Stimulated activated memory B cell treated with anti-CD40 and anti-IgM and Interleukin-4, amounts not matched to agents 10 μg/mL and 1 μg/mL and 100 μg/mL, for 72 hours (primary cell): ENCODE results near the gene WBP2NL.

Source experiments
- ATAC-seq: fragments of 150-1000 bp; cut with Tn5 transposase; 2 replicates; pipeline ENCODE4 v1.10.0; 2021
- H3K27ac Mint-ChIP-seq: one replicate; pipeline ENCODE4 v1.8.0; 2022; ENCODE audit warnings: mild to moderate bottlenecking, mixed read lengths
- H3K27me3 Mint-ChIP-seq: one replicate; pipeline ENCODE4 v1.8.0; 2022; ENCODE audit warnings: mixed read lengths
- H3K36me3 Mint-ChIP-seq: one replicate; pipeline ENCODE4 v1.8.0; 2022; ENCODE audit warnings: mixed read lengths
- H3K4me1 Mint-ChIP-seq: one replicate; pipeline ENCODE4 v1.8.0; 2022; ENCODE audit warnings: mixed read lengths
- H3K4me3 Mint-ChIP-seq: one replicate; pipeline ENCODE4 v1.8.0; 2022; ENCODE audit warnings: mild to moderate bottlenecking, moderate library complexity, mixed read lengths
- H3K9me3 Mint-ChIP-seq: one replicate; pipeline ENCODE4 v1.8.0; 2022; ENCODE audit warnings: mixed read lengths

The WBP2NL gene

DNA sequence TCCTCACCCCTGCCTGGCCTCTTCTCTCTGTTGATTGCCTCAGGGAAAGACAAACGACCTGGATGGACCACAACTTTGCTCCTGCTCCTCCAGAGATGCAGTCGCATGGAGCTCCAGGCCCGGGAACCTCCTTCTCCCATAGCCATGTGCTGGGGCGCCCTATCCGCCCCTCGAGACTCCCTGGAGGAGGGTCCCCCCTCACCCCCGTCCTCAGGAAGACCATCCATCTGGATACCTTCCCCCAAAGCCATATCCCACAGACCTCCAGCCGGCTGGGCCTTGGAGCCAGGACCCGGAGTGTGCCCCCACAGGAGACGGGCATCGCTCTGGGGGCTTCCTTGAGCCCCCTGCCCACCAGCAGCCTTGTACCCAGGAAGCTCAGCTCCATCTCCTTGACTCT lies 27.2 kb upstream of the WBP2NL start:
- Mint-ChIP-seq H3K27ac (no peak overlapping the region), H3K4me1 (peaks cover 18% of the 10 kb centered on the region), H3K27me3 (peaks cover 55% of the 10 kb centered on the region), H3K9me3 (no peaks in the 10 kb centered on the region), H3K36me3 (no peaks in the 10 kb centered on the region), H3K4me3 (no peak overlapping the region)
- ATAC-seq = no peak

GRCh38 chr22:41974691-41975290 lies 23.8 kb upstream of the WBP2NL start:
- H3K27me3 Mint-ChIP-seq = peaks cover 76% of the 10 kb centered on the region
- peak; percentile 28 for ATAC-seq

DNA sequence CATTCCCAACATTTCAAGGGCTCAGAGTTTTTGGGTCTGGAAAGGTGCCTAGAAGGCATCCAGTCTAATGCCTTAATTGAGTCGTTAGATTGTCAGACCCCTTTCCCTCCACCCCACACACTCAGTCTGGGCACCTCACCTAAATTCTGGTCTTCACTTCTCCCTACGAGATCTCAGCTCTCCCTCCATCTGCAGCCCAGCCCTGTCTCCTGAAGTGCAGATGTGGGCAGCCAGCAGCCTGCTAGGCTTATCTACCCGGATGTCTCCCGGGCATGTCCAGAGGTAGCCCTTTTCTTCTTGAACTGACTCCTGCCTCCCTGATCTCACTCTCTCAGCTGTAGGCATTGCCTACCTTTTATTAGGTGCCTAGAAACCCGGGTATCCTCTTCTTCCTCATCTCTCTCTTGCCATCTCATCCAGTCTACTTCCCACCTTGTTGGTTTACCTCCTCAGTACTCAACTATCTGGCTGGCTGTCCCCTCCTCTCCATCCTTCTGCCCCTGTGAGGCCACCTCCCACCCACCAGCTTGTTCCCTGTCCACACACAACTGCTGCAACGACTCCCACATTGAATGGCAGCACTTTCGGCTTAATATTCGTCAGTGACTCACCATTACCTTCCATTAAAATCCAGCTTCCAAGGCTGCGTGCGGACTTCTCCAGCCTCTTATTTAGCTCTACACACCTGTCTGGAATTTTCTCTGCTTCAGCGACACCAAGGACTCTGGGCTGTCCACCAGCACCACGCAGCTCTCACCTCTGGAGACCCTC lies 23.1 kb upstream of the WBP2NL start:
- Mint-ChIP-seq H3K27me3 (peaks cover 73% of the 10 kb centered on the region), H3K4me1 (peaks cover 24% of the 10 kb centered on the region), H3K9me3 (no peaks in the 10 kb centered on the region), H3K36me3 (no peaks in the 10 kb centered on the region), H3K27ac (no peak overlapping the region), H3K4me3 (peak overlapping the region; percentile 45)
- ATAC-seq = no peak

More at GRCh38 chr22:41974691-41975290, 23.8 kb upstream of the WBP2NL start:
- no peaks in the 10 kb centered on the region for H3K36me3 Mint-ChIP-seq
- no peak overlapping the region for H3K27ac Mint-ChIP-seq
- no peak overlapping the region for H3K4me3 Mint-ChIP-seq
- H3K9me3 Mint-ChIP-seq = no peaks in the 10 kb centered on the region
- H3K4me1 Mint-ChIP-seq = peaks cover 24% of the 10 kb centered on the region

DNA sequence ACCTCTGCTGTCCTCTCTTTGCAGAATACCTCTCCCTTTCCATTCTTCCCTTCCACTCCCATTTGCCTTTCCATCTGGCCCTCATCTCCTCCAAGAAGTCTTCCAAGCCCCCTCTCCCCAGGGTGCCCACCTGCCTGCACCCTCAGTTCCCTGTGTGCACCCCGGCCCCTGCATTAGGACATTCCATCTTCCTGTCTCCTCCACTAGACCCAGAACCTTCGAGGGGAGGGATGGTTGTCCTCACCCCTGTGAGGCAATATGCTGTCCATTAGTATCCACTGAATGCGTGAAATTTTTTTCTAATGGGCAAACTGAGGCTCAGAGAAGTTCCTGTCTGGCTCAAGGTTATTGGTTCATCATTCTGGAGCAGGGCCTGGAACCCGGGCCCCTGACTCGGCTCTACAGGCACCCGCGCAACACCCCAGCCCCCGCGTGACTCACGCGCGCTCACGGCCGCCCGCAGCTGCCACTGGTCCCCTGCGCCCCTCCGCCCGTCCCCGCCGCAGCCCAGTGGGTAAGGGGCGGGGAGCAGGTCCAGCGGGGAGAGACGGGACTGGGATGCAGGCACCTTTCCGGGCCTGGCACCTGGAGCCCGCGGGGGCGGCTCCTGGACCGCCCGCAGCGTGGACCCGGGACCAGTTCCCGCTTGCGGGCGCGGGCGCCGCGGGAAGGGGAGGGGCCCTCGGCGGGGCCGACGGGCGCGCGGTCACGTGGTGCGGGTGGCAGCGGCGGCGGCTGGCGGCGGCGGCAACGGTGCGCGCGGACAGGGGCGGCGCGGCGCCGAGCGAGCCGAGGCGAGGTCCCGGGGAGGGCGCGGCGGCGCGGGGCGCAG lies 22.3 kb upstream of the WBP2NL start:
- Mint-ChIP-seq H3K4me3 (peak overlapping the region; percentile 45), H3K36me3 (no peaks in the 10 kb centered on the region), H3K27ac (no peak overlapping the region), H3K27me3 (peaks cover 65% of the 10 kb centered on the region), H3K4me1 (peaks cover 24% of the 10 kb centered on the region), H3K9me3 (no peaks in the 10 kb centered on the region)
- peak; percentile 59 for ATAC-seq

GRCh38 chr22:41976961-41977566 lies 21.5 kb upstream of the WBP2NL start:
- peaks cover 24% of the 10 kb centered on the region for H3K4me1 Mint-ChIP-seq
- H3K9me3 Mint-ChIP-seq = no peaks in the 10 kb centered on the region
- no peak for ATAC-seq
- no peaks in the 10 kb centered on the region for H3K36me3 Mint-ChIP-seq
- H3K27ac Mint-ChIP-seq = no peak overlapping the region
- H3K4me3 Mint-ChIP-seq = peak overlapping the region; percentile 57
- peaks cover 58% of the 10 kb centered on the region for H3K27me3 Mint-ChIP-seq

- H3K27ac Mint-ChIP-seq = no peak overlapping the region
- no peaks in the 10 kb centered on the region for H3K9me3 Mint-ChIP-seq
- H3K4me1 Mint-ChIP-seq = peaks cover 19% of the 10 kb centered on the region
- no peaks in the 10 kb centered on the region for H3K36me3 Mint-ChIP-seq
- no peak overlapping the region for H3K4me3 Mint-ChIP-seq
- peaks cover 45% of the 10 kb centered on the region for H3K27me3 Mint-ChIP-seq
- ATAC-seq = no peak
Measured at GRCh38 chr22:41978732-41979131, 19.9 kb upstream of the WBP2NL start.

GRCh38 chr22:41979423-41980250 lies 19.0 kb upstream of the WBP2NL start:
- H3K27ac Mint-ChIP-seq = no peak overlapping the region
- no peaks in the 10 kb centered on the region for H3K36me3 Mint-ChIP-seq
- peak; percentile 58 for ATAC-seq
- peaks cover 19% of the 10 kb centered on the region for H3K4me1 Mint-ChIP-seq
- H3K9me3 Mint-ChIP-seq = no peaks in the 10 kb centered on the region
- peaks cover 45% of the 10 kb centered on the region for H3K27me3 Mint-ChIP-seq
- no peak overlapping the region for H3K4me3 Mint-ChIP-seq

DNA sequence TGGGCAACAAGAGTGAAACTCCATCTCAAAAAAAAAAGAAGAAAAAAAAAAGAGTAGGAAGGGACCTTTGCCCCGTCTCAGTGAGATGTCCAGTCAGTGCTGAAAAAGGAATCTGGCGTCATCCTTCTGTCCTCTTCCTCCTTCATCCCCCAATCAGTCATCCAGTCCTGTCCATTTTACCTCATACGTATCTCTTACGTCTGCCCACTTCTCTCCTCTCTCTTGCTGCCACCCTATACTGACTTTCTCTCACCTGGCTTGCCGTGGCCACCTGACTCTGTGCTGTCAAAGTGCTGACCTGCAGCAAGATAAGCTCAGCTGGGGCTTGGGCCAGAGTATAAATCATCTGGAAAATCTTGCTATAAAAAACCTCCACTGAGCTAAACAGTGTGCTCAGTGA lies 15.7 kb upstream of the WBP2NL start:
- Mint-ChIP-seq H3K9me3 (no peaks in the 10 kb centered on the region), H3K27ac (no peak overlapping the region), H3K27me3 (peaks cover 24% of the 10 kb centered on the region), H3K4me1 (peaks cover 6% of the 10 kb centered on the region), H3K36me3 (no peaks in the 10 kb centered on the region), H3K4me3 (no peak overlapping the region)
- ATAC-seq = no peak

DNA sequence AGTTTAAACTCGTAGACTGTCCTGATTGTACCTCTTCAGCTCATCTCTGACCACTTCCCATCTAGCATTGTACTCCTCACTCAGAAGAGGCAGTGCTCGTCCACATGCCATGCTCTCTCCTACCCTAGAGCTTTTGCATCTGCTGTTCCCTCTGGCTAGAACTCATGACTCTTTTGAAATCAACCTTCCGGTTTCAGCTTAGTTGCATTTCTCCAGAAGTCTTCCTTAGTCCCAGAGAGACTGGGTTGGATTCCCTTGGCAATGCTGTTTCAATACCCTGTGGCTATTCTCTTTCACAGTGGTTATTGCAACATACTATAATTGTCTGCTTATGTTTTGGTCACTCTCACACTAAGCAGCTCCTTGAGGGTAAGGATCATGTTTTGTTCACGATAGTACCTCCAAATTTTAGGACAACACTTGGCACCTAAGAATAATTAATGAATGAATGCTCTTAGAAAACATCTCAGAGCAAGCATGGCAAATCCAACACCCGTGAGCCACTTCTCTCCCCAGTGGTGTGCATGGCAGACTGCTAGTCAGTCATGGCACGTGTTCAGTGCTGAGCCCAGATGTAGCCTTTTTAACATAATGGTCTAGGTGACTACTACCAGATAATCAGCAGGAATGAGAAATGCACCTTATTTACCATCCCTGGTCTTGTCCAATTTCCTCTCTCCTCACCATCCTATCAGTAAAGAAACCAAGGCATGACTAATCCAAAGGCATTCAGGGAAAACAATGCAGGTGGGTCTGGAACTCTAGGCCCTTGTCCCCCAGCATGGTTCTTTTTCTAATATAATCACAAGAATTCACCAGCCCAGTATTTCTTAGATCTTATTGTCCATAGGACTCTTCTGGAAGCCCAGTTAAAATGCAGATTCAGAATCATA lies 14.8 kb upstream of the WBP2NL start:
- peaks cover 6% of the 10 kb centered on the region for H3K4me1 Mint-ChIP-seq
- ATAC-seq = no peak
- H3K27ac Mint-ChIP-seq = no peak overlapping the region
- peaks cover 24% of the 10 kb centered on the region for H3K27me3 Mint-ChIP-seq
- no peaks in the 10 kb centered on the region for H3K9me3 Mint-ChIP-seq
- H3K4me3 Mint-ChIP-seq = no peak overlapping the region
- no peaks in the 10 kb centered on the region for H3K36me3 Mint-ChIP-seq

DNA sequence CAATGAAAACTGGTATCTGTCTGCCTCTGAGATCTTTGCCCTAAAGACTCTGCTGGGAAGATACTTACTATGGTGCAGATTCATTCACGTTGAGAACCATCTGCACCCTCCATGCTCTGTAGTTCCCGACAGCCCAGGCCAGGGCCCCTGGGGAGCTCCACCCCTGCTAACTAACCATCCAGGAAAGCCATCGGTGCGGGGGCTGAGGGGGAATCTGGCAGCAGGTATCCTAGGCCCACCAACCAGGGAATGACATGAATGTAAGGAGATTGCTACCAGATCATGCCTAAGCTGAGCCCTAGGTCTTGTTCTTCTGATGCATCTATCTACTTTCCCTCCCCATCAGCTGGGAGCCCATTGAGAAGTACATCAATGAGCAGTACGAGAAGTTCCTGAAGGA lies 11.3 kb upstream of the WBP2NL start:
- Mint-ChIP-seq H3K27me3 (peaks cover 15% of the 10 kb centered on the region), H3K36me3 (no peaks in the 10 kb centered on the region), H3K27ac (no peak overlapping the region), H3K4me1 (no peaks in the 10 kb centered on the region), H3K9me3 (no peaks in the 10 kb centered on the region), H3K4me3 (no peak overlapping the region)
- no peak for ATAC-seq

DNA sequence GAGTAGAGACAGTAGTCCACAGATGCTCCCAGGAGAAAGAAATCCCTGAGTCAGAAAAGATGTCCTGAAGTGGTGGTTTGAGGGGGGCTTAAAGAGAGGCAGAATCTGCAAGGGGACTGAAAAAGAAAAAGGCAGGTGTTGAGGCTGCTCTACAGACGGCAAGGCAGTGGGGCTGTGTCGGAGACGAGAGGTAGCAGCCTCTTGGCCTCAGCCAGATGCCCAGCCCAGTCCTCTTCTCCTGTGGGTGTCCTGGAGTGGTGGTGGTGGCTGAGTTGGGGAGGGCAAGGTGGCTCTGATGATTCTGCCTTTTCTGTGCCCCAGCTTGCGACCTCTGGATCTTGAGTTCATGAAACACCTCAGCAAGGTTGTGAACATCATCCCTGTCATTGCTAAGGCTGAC lies 9.3 kb upstream of the WBP2NL start:
- Mint-ChIP-seq H3K4me1 (no peaks in the 10 kb centered on the region), H3K36me3 (no peaks in the 10 kb centered on the region)

DNA sequence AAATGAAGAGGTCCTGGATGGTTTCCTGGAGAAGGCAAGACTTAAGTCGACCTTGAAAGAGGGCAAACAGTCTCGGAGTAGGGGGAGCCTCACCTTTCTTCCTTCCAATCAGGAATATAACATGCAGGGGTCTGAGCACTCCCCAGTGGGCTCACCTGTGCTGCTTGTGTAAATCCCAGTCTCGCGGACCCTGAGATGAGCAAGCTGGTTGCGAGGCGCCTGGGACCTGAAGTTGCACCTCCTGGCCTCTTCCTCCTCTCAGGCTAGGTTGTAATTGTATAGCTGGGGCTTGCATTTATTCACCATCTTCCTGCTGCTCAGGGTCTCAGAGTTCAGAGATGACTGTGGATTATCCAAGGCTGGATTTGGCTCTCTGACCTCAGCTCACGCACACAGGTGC lies 7.5 kb upstream of the WBP2NL start:
- Mint-ChIP-seq H3K27me3 (peaks cover 15% of the 10 kb centered on the region), H3K4me3 (no peak overlapping the region), H3K36me3 (no peaks in the 10 kb centered on the region), H3K27ac (no peak overlapping the region), H3K9me3 (no peaks in the 10 kb centered on the region), H3K4me1 (peaks cover 11% of the 10 kb centered on the region)
- ATAC-seq = no peak

More for the DNA sequence above, 9.3 kb upstream of the WBP2NL start:
- Mint-ChIP-seq H3K27me3 (peaks cover 15% of the 10 kb centered on the region), H3K27ac (no peak overlapping the region), H3K4me3 (no peak overlapping the region), H3K9me3 (no peaks in the 10 kb centered on the region)
- ATAC-seq = no peak

DNA sequence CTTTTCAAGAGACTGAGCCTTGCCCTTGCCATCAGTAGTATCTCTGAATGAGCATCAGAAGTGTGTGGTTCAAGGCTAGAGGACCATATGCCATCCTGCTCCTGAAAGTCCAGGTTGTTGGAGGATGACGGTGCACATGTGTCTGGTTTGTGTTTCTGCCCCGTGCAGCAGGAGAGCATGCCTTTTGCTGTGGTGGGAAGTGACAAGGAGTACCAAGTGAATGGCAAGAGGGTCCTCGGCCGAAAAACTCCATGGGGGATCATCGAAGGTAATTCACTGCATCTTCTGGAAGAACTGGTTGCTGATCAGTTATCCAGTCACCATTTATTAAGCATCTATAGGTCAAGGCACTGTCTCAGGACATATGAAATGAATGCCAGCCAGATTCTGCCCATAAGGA lies 6.1 kb upstream of the WBP2NL start:
- no peak for ATAC-seq
- Mint-ChIP-seq H3K4me1 (peaks cover 13% of the 10 kb centered on the region), H3K27ac (no peak overlapping the region), H3K36me3 (no peaks in the 10 kb centered on the region), H3K4me3 (no peak overlapping the region), H3K27me3 (peaks cover 12% of the 10 kb centered on the region), H3K9me3 (no peaks in the 10 kb centered on the region)

GRCh38 chr22:41995211-41995610 lies 3.4 kb upstream of the WBP2NL start:
- H3K27ac Mint-ChIP-seq = peak overlapping the region; percentile 13
- H3K4me1 Mint-ChIP-seq = peaks cover 33% of the 10 kb centered on the region
- H3K9me3 Mint-ChIP-seq = no peaks in the 10 kb centered on the region
- ATAC-seq = no peak
- no peaks in the 10 kb centered on the region for H3K27me3 Mint-ChIP-seq
- no peak overlapping the region for H3K4me3 Mint-ChIP-seq
- H3K36me3 Mint-ChIP-seq = no peaks in the 10 kb centered on the region
